NCI-H345 (cell line): ENCODE data around the gene CNOT6.
"Not testable (repeated sequence)": the region's sequence is repeated elsewhere in the genome, so short reads cannot be mapped to it uniquely, and the experiment has no call there.

Source experiments
- DNase-seq: peaks from one replicate; lab custom pipeline; 2025; lab: John Stamatoyannopoulos, UW

CNOT6 gene

GRCh38 chr5:180519098-180519497 is 24.9 kb downstream of the CNOT6 start:
- DNase-seq: no peak

- no peak for DNase-seq
Observed at GRCh38 chr5:180521101-180521500, 26.9 kb downstream of the CNOT6 start.

GRCh38 chr5:180521591-180521990 is 27.4 kb downstream of the CNOT6 start:
- DNase-seq: no peak

- DNase-seq: no peak
Observed at GRCh38 chr5:180522330-180522729, 28.2 kb downstream of the CNOT6 start.

GRCh38 chr5:180523629-180524466 is 29.7 kb downstream of the CNOT6 start:
- DNase-seq: no peak

- no peak for DNase-seq
Observed at GRCh38 chr5:180525399-180525798, 31.2 kb downstream of the CNOT6 start.

- no peak for DNase-seq
Observed at GRCh38 chr5:180526269-180526668, 32.1 kb downstream of the CNOT6 start.

GRCh38 chr5:180527659-180528058 is 33.5 kb downstream of the CNOT6 start:
- no peak for DNase-seq

GRCh38 chr5:180531036-180531585 is 36.9 kb downstream of the CNOT6 start:
- not testable (repeated sequence) for DNase-seq

- DNase-seq: no peak
Observed at GRCh38 chr5:180532268-180532667, 38.1 kb downstream of the CNOT6 start.

GRCh38 chr5:180533845-180534244 is 39.7 kb downstream of the CNOT6 start:
- no peak for DNase-seq

- no peak for DNase-seq
Observed at GRCh38 chr5:180535573-180535972, 41.4 kb downstream of the CNOT6 start.

- no peak for DNase-seq
Observed at GRCh38 chr5:180540050-180540694, 46.0 kb downstream of the CNOT6 start.

GRCh38 chr5:180541710-180542109 is 47.5 kb downstream of the CNOT6 start:
- no peak for DNase-seq

- no peak for DNase-seq
Observed at GRCh38 chr5:180545248-180545647, 51.1 kb downstream of the CNOT6 start.

- DNase-seq: no peak
Observed at GRCh38 chr5:180548563-180548962, 54.4 kb downstream of the CNOT6 start.

- DNase-seq: no peak
Observed at GRCh38 chr5:180553530-180553929, 59.4 kb downstream of the CNOT6 start.

GRCh38 chr5:180555168-180555921 is 61.2 kb downstream of the CNOT6 start:
- no peak for DNase-seq

- no peak for DNase-seq
Observed at GRCh38 chr5:180557217-180557809, 63.1 kb downstream of the CNOT6 start.

GRCh38 chr5:180558232-180558631 is 64.1 kb downstream of the CNOT6 start:
- DNase-seq: no peak

- DNase-seq: no peak
Observed at GRCh38 chr5:180563994-180564393, 69.8 kb downstream of the CNOT6 start.

- DNase-seq: no peak
Observed at GRCh38 chr5:180568914-180569313, 74.7 kb downstream of the CNOT6 start.
